Neural crest cell (in vitro differentiated cells): ENCODE measurements around the gene FGFR3. TPM values are rescaled to one million over a fixed set of nuclear protein-coding genes. Genes with fewer than 3 reads are reported as not detected.

Source experiments
- DNase-seq: peaks from one replicate; pipeline ENCODE4 v3.0.0; 2021; ENCODE audit warnings: low read depth, mixed read lengths, low spot score
- H3K27ac Mint-ChIP-seq: one replicate; pipeline ENCODE4 v1.8.0; 2021; ENCODE audit warnings: mild to moderate bottlenecking, mixed read lengths; ENCODE audit not compliant: unreplicated experiment
- H3K27me3 Mint-ChIP-seq: 2 replicates; pipeline ENCODE4 v1.8.0; 2021; ENCODE audit warnings: low read depth, mild to moderate bottlenecking, mixed read lengths
- H3K36me3 Mint-ChIP-seq: 2 replicates; pipeline ENCODE4 v1.8.0; 2021; ENCODE audit warnings: low read depth, mild to moderate bottlenecking, mixed read lengths
- H3K4me1 Mint-ChIP-seq: 2 replicates; pipeline ENCODE4 v1.8.0; 2021; ENCODE audit warnings: mixed read lengths
- H3K4me3 Mint-ChIP-seq: one replicate; pipeline ENCODE4 v1.8.0; 2021; ENCODE audit warnings: mild to moderate bottlenecking, mixed read lengths
- H3K9me3 Mint-ChIP-seq: 2 replicates; pipeline ENCODE4 v1.8.0; 2021; ENCODE audit warnings: mixed read lengths
- CTCF ChIP-seq: fragments of 200-600 bp; sonication (generic); conservative IDR thresholded peaks from 2 replicates; pipeline ENCODE4 v1.5.0; 2021; ENCODE audit warnings: antibody characterized with exemption, mild to moderate bottlenecking
- total RNA-seq: library from RNA; stranded (reverse); gene quantifications from 2 replicates; pipeline ENCODE4 v1.2.1, GENCODE V29; 2021

FGFR3 gene
- total RNA-seq, 1 donor from 2014 or later = 48.1 TPM

- Mint-ChIP-seq H3K4me3 (no peak overlapping the region), H3K9me3 (no peaks in the 10 kb centered on the region), H3K36me3 (no peaks in the 10 kb centered on the region), H3K27ac (no peak overlapping the region), H3K4me1 (no peaks in the 10 kb centered on the region), H3K27me3 (peaks cover 17% of the 10 kb centered on the region)
- TF ChIP-seq CTCF = no peak
- DNase-seq = no peak
Observed at GRCh38 chr4:1799387-1800375, 6.6 kb downstream of the FGFR3 start.

GRCh38 chr4:1800805-1801204, 7.7 kb downstream of the FGFR3 start:
- Mint-ChIP-seq H3K27me3 (peaks cover 10% of the 10 kb centered on the region), H3K4me1 (no peaks in the 10 kb centered on the region), H3K4me3 (no peak overlapping the region), H3K9me3 (no peaks in the 10 kb centered on the region), H3K36me3 (no peaks in the 10 kb centered on the region), H3K27ac (no peak overlapping the region)
- no peak for DNase-seq
- TF ChIP-seq CTCF = no peak

GRCh38 chr4:1801286-1801958, 8.3 kb downstream of the FGFR3 start:
- TF ChIP-seq CTCF = no peak
- DNase-seq = no peak
- Mint-ChIP-seq H3K27ac (no peak overlapping the region), H3K27me3 (peaks cover 4% of the 10 kb centered on the region), H3K4me1 (no peaks in the 10 kb centered on the region), H3K36me3 (no peaks in the 10 kb centered on the region), H3K4me3 (no peak overlapping the region), H3K9me3 (no peaks in the 10 kb centered on the region)

GRCh38 chr4:1802151-1802715, 9.1 kb downstream of the FGFR3 start:
- Mint-ChIP-seq H3K9me3 (no peaks in the 10 kb centered on the region), H3K27me3 (no peaks in the 10 kb centered on the region), H3K36me3 (no peaks in the 10 kb centered on the region), H3K4me1 (no peaks in the 10 kb centered on the region), H3K4me3 (no peak overlapping the region), H3K27ac (no peak overlapping the region)
- no peak for DNase-seq
- no peak for TF ChIP-seq CTCF

GRCh38 chr4:1802720-1803522, 9.8 kb downstream of the FGFR3 start:
- Mint-ChIP-seq H3K27me3 (no peaks in the 10 kb centered on the region), H3K4me3 (no peak overlapping the region), H3K36me3 (no peaks in the 10 kb centered on the region), H3K9me3 (no peaks in the 10 kb centered on the region), H3K27ac (no peak overlapping the region), H3K4me1 (no peaks in the 10 kb centered on the region)
- TF ChIP-seq CTCF = no peak
- DNase-seq = no peak
